IMR-90 (cell line): ENCODE results near the gene CD6.

ENCODE experiments used
- CEBPB ChIP-seq: IDR thresholded peaks from 2 replicates; pipeline ENCODE4 v1.6.1; 2012; ENCODE audit warnings: low read depth, low read length, improper control_type of control experiment
- MAZ ChIP-seq: IDR thresholded peaks from 2 replicates; pipeline ENCODE4 v1.6.1; 2012; ENCODE audit warnings: low read depth, mild to moderate bottlenecking, low read length, improper control_type of control experiment, moderate library complexity, borderline replicate concordance
- MXI1 ChIP-seq: IDR thresholded peaks from 2 replicates; pipeline ENCODE4 v1.6.1; 2012; ENCODE audit warnings: low read depth, mild to moderate bottlenecking, low read length, moderate library complexity, borderline replicate concordance
- POLR2A ChIP-seq: IDR thresholded peaks from 2 replicates; pipeline ENCODE4 v1.6.1; 2012; ENCODE audit warnings: mild to moderate bottlenecking, low read depth, low read length
- RAD21 ChIP-seq: IDR thresholded peaks from 2 replicates; pipeline ENCODE4 v1.6.1; 2012; ENCODE audit warnings: low read length, improper control_type of control experiment
- RFX5 ChIP-seq: IDR thresholded peaks from 2 replicates; pipeline ENCODE4 v1.8.0; 2012; ENCODE audit warnings: low read depth, mild to moderate bottlenecking, low read length, moderate library complexity
- SMC3 ChIP-seq: fragments of 150-350 bp; IDR thresholded peaks from 2 replicates; pipeline ENCODE4 v1.6.1; 2016; ENCODE audit warnings: low read depth, mild to moderate bottlenecking, antibody characterized with exemption, low read length, moderate library complexity
- TF ChIP-seq, protein P1 (sequence below): conservative IDR thresholded peaks from 2 replicates; pipeline ENCODE4 v1.5.1; 2012; ENCODE audit warnings: mild to moderate bottlenecking, low read depth, low read length, improper control_type of control experiment
- TF ChIP-seq, protein P2 (sequence below): fragments of 150-350 bp; IDR thresholded peaks from 2 replicates; pipeline ENCODE4 v1.6.1; 2016; ENCODE audit warnings: low read depth, mild to moderate bottlenecking, low read length, moderate library complexity, borderline replicate concordance

DNA sequence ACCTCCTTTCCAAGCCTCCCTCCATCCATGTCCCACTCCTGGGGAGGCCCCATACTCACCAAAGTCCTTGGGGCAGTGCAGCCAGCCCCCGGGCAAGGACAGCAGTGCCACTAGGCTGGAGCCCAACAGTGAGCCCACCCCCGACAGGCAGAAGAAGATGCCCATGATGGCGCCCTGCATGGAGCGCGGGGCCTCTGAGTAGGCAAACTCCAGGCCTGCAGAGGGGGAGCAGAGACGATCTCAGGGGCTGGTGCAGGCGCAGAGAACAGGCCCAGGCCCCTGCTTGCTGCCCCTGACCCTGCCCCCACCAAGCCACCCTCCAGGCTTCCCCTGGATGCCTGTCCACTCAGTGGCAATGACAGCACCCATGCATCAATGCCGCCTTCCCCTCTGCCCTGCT, 33.7 kb upstream of the CD6 start:
- TF ChIP-seq CEBPB: no peak
- TF ChIP-seq SMC3: no peak
- TF ChIP-seq, protein P1, sequence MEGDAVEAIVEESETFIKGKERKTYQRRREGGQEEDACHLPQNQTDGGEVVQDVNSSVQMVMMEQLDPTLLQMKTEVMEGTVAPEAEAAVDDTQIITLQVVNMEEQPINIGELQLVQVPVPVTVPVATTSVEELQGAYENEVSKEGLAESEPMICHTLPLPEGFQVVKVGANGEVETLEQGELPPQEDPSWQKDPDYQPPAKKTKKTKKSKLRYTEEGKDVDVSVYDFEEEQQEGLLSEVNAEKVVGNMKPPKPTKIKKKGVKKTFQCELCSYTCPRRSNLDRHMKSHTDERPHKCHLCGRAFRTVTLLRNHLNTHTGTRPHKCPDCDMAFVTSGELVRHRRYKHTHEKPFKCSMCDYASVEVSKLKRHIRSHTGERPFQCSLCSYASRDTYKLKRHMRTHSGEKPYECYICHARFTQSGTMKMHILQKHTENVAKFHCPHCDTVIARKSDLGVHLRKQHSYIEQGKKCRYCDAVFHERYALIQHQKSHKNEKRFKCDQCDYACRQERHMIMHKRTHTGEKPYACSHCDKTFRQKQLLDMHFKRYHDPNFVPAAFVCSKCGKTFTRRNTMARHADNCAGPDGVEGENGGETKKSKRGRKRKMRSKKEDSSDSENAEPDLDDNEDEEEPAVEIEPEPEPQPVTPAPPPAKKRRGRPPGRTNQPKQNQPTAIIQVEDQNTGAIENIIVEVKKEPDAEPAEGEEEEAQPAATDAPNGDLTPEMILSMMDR: no peak
- no peak for TF ChIP-seq POLR2A
- no peak for TF ChIP-seq RFX5
- TF ChIP-seq, protein P2, sequence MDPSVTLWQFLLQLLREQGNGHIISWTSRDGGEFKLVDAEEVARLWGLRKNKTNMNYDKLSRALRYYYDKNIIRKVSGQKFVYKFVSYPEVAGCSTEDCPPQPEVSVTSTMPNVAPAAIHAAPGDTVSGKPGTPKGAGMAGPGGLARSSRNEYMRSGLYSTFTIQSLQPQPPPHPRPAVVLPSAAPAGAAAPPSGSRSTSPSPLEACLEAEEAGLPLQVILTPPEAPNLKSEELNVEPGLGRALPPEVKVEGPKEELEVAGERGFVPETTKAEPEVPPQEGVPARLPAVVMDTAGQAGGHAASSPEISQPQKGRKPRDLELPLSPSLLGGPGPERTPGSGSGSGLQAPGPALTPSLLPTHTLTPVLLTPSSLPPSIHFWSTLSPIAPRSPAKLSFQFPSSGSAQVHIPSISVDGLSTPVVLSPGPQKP: no peak
- no peak for TF ChIP-seq MAZ
- no peak for TF ChIP-seq RAD21
- TF ChIP-seq MXI1: no peak
